ENCODE measurements around the gene LAMC3.

Gene LAMC3

GRCh38 chr9:131091352-131091992 lies 82.5 kb downstream of the LAMC3 start:
- TF ChIP-seq, protein P1, sequence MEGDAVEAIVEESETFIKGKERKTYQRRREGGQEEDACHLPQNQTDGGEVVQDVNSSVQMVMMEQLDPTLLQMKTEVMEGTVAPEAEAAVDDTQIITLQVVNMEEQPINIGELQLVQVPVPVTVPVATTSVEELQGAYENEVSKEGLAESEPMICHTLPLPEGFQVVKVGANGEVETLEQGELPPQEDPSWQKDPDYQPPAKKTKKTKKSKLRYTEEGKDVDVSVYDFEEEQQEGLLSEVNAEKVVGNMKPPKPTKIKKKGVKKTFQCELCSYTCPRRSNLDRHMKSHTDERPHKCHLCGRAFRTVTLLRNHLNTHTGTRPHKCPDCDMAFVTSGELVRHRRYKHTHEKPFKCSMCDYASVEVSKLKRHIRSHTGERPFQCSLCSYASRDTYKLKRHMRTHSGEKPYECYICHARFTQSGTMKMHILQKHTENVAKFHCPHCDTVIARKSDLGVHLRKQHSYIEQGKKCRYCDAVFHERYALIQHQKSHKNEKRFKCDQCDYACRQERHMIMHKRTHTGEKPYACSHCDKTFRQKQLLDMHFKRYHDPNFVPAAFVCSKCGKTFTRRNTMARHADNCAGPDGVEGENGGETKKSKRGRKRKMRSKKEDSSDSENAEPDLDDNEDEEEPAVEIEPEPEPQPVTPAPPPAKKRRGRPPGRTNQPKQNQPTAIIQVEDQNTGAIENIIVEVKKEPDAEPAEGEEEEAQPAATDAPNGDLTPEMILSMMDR (IDR thresholded peaks at IDR 0.05; ENCODE audit: low read depth, low read length, missing control alignments) = no peak
- no peak overlapping the region for H3K4me3 ChIP-seq (replicated peaks; ENCODE audit: low read depth, low read length)
- no peak for DNase-seq (ENCODE audit: extremely low read depth, low read depth)

GRCh38 chr9:131092030-131092429 lies 83.1 kb downstream of the LAMC3 start:
- no peak for DNase-seq (ENCODE audit: extremely low read depth, low read depth)
- TF ChIP-seq, protein P1 (IDR thresholded peaks at IDR 0.05; ENCODE audit: low read depth, low read length, missing control alignments) = no peak
- no peak overlapping the region for H3K4me3 ChIP-seq (replicated peaks; ENCODE audit: low read depth, low read length)

DNA sequence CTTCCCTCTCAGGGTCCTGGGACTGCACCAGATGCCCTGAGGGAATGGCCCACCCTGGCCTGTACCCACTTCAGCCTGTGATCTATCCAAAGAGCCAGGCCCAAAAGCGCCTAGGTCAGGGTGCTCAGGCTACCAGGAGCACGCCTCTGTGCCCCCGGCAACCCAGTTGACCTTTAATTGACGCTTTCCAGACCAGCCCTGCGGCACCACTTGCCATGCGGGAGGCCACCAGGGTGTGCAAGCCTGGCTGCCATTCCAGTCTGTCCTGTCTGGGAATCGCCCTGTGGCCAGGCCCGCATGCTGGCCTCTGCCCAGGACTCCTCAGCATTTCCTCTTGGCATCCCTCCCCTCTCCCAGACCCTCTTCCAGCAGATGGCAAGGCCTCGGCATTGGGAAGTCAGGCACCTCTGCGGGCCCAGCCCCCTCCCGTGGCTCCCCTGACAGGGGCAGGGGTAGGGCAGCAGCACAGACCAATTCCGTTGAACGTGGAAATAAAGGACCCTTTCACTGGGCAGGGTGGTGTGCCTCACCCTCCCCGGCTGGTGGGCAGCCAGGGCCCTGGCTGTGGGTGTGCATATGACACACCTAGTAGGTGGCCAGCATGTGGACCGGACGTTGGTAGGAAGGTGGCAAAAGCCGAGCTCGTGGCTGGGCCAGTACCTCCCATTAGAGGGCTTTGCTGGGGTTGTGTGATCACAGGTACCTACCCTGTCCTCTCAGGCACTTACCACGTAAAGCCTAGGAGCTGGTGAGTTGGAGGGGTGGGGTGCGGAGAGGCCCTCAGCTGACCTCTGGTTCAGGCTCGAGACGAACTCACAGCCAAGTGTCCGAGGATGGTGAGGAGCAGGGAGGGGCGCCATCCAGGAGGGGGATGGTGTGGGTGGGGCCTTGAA lies 83.8 kb downstream of the LAMC3 start:
- TF ChIP-seq, protein P1 (IDR thresholded peaks at IDR 0.05; ENCODE audit: low read depth, low read length, missing control alignments) = no peak
- no peak for DNase-seq (ENCODE audit: extremely low read depth, low read depth)
- no peak overlapping the region for H3K4me3 ChIP-seq (replicated peaks; ENCODE audit: low read depth, low read length)

GRCh38 chr9:131094015-131094414 lies 85.0 kb downstream of the LAMC3 start:
- TF ChIP-seq, protein P1 (IDR thresholded peaks at IDR 0.05; ENCODE audit: low read depth, low read length, missing control alignments) = no peak
- H3K4me3 ChIP-seq (replicated peaks; ENCODE audit: low read depth, low read length) = no peak overlapping the region
- no peak for DNase-seq (ENCODE audit: extremely low read depth, low read depth)

GRCh38 chr9:131094622-131095021 lies 85.6 kb downstream of the LAMC3 start:
- peak; percentile 77 for DNase-seq (ENCODE audit: extremely low read depth, low read depth)
- no peak overlapping the region for H3K4me3 ChIP-seq (replicated peaks; ENCODE audit: low read depth, low read length)
- TF ChIP-seq, protein P1 (IDR thresholded peaks at IDR 0.05; ENCODE audit: low read depth, low read length, missing control alignments) = no peak

- DNase-seq (ENCODE audit: extremely low read depth, low read depth) = no peak
- TF ChIP-seq, protein P1 (IDR thresholded peaks at IDR 0.05; ENCODE audit: low read depth, low read length, missing control alignments) = no peak
- H3K4me3 ChIP-seq (replicated peaks; ENCODE audit: low read depth, low read length) = peak overlapping the region; percentile 41
These were observed 86.8 kb downstream of the LAMC3 start for GRCh38 chr9:131095666-131096268.

All from HFF-Myc (cell line).